Vagina (tissue), 2 donors: ENCODE measurements around the gene TYMS. TPM values are rescaled to one million over a fixed set of nuclear protein-coding genes. Genes with fewer than 3 reads are reported as not detected.

ENCODE experiments used
- DNase-seq, 2 donors: peaks; one replicate each; pipeline ENCODE4 v3.0.0-alpha.2; 2017; ENCODE audit errors: extremely low spot score in 2 of 2
- H3K27ac ChIP-seq: fragments of 200-600 bp; sonication (generic); one replicate; pipeline ENCODE4 v1.5.1; 2019
- H3K27me3 ChIP-seq: fragments of 200-600 bp; sonication (generic); one replicate; pipeline ENCODE4 v1.5.1; 2019
- H3K36me3 ChIP-seq, 2 donors: fragments of 200-600 bp; sonication (generic); one replicate each; pipeline ENCODE4 v1.5.1; 2017 to 2019
- H3K4me1 ChIP-seq: fragments of 200-600 bp; sonication (generic); one replicate; pipeline ENCODE4 v1.5.1; 2019
- H3K4me3 ChIP-seq, 2 donors: fragments of 200-600 bp; sonication (generic); 1 replicate in 1 of 2; 2 replicates in 1 of 2; pipeline ENCODE4 v1.5.1; 2016 to 2019
- H3K9me3 ChIP-seq: fragments of 200-600 bp; sonication (generic); one replicate; pipeline ENCODE4 v1.5.1; 2019
- CTCF ChIP-seq, 3 experiments: fragments of 450-650 bp in 2 of 3; fragments of 200-600 bp in 1 of 3; sonication (generic) in 1 of 3; IDR thresholded peaks; one replicate each; pipeline ENCODE4 v1.5.1; 2017 to 2019; ENCODE audit warnings: antibody characterized with exemption in 3 of 3, mild to moderate bottlenecking in 2 of 3, moderate library complexity in 2 of 3
- POLR2A ChIP-seq, 2 donors: fragments of 450-650 bp; IDR thresholded peaks; one replicate each; pipeline ENCODE4 v1.6.1; 2017; ENCODE audit warnings: antibody characterized with exemption in 2 of 2, mild to moderate bottlenecking in 2 of 2, moderate library complexity in 2 of 2
- POLR2AphosphoS5 ChIP-seq, 2 donors: sonication (generic); formaldehyde crosslinking; IDR thresholded peaks; one replicate each; pipeline ENCODE4 v1.9.0; 2017; ENCODE audit warnings: antibody characterized with exemption in 2 of 2, mild to moderate bottlenecking in 2 of 2, low read depth in 1 of 2; ENCODE audit not compliant: insufficient read depth in 1 of 2
- intact Hi-C: fragments of 100-400 bp; cut with DNase I; formaldehyde crosslinking; loops from one replicate; pipeline ENCODE4 v1.15.1; 2023
- total RNA-seq: library from RNA; depleted of rRNA; stranded (reverse); fragments of >200 nt; gene quantifications from one replicate; pipeline ENCODE4 v1.2.3, GENCODE V29; 2016

Gene TYMS
- total RNA-seq, 1 donor from 2014 or later = 11.3 TPM

DNA sequence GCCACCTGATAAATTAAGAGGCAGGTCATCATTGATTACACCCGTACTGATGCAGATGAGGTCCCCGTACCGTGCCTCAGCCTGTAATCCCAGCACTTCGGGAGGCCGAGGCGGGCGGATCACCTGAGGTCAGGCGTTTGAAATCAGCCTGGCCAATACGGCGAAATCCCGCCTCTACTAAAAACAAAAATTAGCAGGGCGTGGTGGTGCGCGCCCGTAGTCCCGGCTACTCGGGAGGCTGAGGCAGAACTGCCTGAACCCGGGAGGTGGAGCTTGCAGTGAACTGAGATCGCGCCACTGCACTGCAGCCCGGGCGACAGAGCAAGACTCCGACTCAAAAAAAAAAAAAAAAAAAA is 55.7 kb downstream of the TYMS start:
- Histone ChIP-seq H3K4me3 (peak overlapping the region; percentile 53 to 56), H3K9me3 (no peaks in the 10 kb centered on the region), H3K27ac (peak overlapping the region; percentile 47), H3K36me3 (no peaks in the 10 kb centered on the region), H3K4me1 (peaks cover 23% of the 10 kb centered on the region), H3K27me3 (no peaks in the 10 kb centered on the region)
- intact Hi-C loops = no loop called here
- TF ChIP-seq POLR2AphosphoS5 (IDR thresholded peaks at IDR 0.05; ENCODE audit: insufficient read depth in 1 of 2, low read depth in 1 of 2) (no peak), POLR2A (IDR thresholded peaks at IDR 0.05) (no peak), CTCF (IDR thresholded peaks at IDR 0.05) (no peak)
- DNase-seq = no peak

DNA sequence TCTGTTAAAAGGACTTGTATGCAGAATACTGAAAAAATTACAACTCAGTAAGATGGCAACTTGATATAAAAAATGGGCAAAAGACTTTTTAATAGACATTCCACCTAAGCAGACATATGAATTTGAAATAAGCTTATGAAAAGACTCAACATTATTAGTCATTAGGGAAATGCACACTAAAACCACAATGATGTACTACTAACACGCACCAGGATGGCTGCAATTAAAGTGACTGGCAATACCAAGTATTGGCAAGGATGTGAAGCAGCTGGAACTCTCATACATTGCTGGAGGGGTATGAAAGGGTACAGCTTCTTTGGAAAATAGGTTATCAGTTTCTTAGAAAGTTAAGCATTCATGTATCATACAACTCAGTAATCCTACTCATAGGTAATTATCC is 58.2 kb downstream of the TYMS start:
- intact Hi-C loops = no loop called here
- H3K27ac ChIP-seq = no peak overlapping the region
- H3K36me3 ChIP-seq = no peaks in the 10 kb centered on the region
- H3K4me3 ChIP-seq = no peak overlapping the region
- no peak for DNase-seq
- no peaks in the 10 kb centered on the region for H3K9me3 ChIP-seq
- TF ChIP-seq POLR2AphosphoS5 (IDR thresholded peaks at IDR 0.05; ENCODE audit: insufficient read depth in 1 of 2, low read depth in 1 of 2) (no peak), POLR2A (IDR thresholded peaks at IDR 0.05) (no peak), CTCF (IDR thresholded peaks at IDR 0.05) (no peak)
- no peaks in the 10 kb centered on the region for H3K27me3 ChIP-seq
- H3K4me1 ChIP-seq = peaks cover 7% of the 10 kb centered on the region

- intact Hi-C loops = no loop called here
- H3K27me3 ChIP-seq = no peaks in the 10 kb centered on the region
- TF ChIP-seq POLR2AphosphoS5 (IDR thresholded peaks at IDR 0.05; ENCODE audit: insufficient read depth in 1 of 2, low read depth in 1 of 2) = no peak
- no peak for TF ChIP-seq POLR2A (IDR thresholded peaks at IDR 0.05)
- TF ChIP-seq CTCF (IDR thresholded peaks at IDR 0.05) = no peak
- H3K27ac ChIP-seq = no peak overlapping the region
- no peak for DNase-seq
- no peaks in the 10 kb centered on the region for H3K9me3 ChIP-seq
- no peaks in the 10 kb centered on the region for H3K36me3 ChIP-seq
- H3K4me1 ChIP-seq = no peaks in the 10 kb centered on the region
- H3K4me3 ChIP-seq = no peak overlapping the region
These were observed 59.5 kb downstream of the TYMS start for GRCh38 chr18:717003-717402.

Other genes with a start within 250 kb of the TYMS start
- gene COLEC12, start 157.0 kb upstream of the TYMS start, total RNA-seq = 18.9 TPM
- gene CETN1, start 77.3 kb upstream of the TYMS start, total RNA-seq = not detected
- gene CLUL1, start 60.7 kb upstream of the TYMS start, total RNA-seq = not detected
- gene ENOSF1, start 55.0 kb downstream of the TYMS start, total RNA-seq = 53.5 TPM
- 92.1 TPM for gene YES1, start 154.6 kb downstream of the TYMS start, total RNA-seq
- 2.2 TPM for gene ADCYAP1, start 247.2 kb downstream of the TYMS start, total RNA-seq